HG03575 (cell line): ENCODE data around the gene MAPK1IP1L.
"Not testable (repeated sequence)": the region's sequence is repeated elsewhere in the genome, so short reads cannot be mapped to it uniquely, and the experiment has no call there.

ENCODE experiments used
- ATAC-seq: cut with Tn5 transposase; IDR thresholded peaks from one replicate; pipeline ENCODE4 v1.9.1; 2021; ENCODE audit not compliant: unreplicated experiment, insufficient number of reproducible peaks, low FRiP score; ENCODE audit errors: extremely low read depth

The MAPK1IP1L gene

DNA sequence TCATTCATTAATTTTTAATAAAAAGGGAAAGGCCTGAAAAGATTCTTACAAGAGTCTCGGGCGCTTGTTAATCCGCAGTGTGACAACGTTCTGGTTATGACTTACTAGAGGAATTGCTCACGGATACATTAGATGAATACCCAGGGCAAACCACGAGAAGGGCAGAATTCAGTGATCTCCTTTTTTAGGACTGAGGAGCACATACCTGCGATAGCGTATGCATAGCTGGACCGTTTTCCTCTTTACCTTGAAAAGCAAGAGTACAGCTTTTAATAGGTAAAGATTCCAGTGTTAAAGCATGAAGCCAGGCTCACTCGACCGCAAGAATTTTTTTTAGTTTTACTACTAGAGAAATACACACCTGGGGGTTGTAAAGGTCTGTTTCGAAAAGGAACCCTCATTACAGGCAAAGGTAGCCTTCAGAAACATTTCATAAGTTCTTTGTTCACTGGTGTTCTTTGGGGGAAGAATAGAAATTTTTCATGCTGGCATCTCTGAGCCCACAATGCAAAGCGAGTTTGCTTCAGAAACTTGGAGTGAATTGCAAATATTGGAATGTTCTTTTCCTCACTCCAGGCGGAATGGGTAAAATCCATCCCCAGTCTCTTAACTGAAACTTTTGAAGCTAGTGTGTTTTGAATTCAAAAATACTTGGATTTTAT lies 953 bp downstream of the MAPK1IP1L start:
- ATAC-seq = no peak

DNA sequence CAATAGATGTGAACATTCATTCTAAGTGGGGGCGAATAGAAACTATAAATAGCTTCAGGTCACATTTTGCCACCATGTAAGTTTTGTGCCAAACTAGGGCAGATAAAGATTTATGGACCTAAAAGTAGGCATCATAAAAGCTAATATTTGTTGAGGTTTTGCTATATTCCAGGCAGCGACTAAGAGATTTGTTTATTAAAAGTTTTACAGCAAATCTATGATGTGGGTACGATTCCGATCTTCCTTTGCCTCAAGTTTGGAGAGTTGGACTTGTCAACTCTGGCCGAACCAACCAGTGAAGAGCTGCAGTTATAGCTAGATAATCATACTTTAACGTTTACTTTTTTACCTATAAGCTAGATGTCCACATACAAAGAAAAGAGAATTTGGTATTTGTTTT lies 1.6 kb downstream of the MAPK1IP1L start:
- ATAC-seq = no peak

DNA sequence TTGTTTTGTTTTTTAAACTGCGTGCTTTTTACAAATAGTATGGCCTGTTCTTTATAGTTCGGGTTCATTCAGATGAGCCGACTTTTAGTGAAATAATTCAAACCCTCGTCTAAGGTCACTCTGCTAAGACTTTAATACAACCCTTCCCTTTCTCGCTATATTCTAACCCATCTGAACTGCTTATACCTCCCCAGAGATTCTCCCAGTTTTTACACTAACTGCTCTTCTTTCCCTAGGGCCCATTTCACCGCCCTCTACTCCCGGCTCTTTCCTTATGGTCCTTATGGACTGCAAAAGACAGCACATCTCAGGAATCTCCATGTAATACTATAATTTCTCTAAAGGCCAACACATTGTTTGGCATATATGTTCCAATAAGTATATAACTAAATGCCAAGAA lies 2.1 kb downstream of the MAPK1IP1L start:
- ATAC-seq = no peak

DNA sequence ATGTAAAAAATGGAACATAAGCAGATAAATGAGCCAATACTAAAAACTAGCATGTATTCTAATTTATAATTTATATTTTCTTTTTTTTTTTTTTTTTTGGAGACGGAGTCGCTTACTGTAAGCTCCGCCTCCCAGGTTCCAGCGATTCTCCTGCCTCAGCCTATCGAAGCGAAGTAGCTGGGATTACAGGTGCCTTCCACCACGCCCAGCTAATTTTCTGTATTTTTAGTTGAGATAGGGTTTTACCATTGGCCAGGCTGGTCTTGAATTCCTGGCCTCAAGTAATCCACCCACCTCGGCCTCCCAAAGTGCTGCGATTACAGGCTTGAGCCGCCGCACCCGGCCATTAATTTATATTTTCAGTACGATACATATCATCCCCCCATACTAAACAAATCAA lies 2.7 kb downstream of the MAPK1IP1L start:
- ATAC-seq = no peak

DNA sequence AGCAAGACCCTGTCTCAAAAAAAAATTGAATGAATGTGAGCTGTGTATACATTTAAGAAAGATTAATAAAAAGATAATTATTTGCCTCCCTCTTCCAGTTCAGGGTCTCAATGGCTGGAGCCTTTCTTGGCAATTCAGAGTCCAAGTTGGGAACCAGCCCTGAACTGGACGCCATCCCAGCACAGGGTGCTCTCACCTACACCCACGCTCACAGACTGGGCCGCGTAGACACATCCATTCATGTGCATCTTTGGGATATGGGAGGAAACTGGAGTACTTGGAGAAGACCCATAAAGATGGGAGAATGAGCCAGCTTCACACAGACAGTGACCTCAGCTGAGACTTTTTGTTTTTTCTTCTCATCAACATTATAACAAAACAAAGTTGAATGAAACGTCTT lies 6.5 kb downstream of the MAPK1IP1L start:
- ATAC-seq = no peak

DNA sequence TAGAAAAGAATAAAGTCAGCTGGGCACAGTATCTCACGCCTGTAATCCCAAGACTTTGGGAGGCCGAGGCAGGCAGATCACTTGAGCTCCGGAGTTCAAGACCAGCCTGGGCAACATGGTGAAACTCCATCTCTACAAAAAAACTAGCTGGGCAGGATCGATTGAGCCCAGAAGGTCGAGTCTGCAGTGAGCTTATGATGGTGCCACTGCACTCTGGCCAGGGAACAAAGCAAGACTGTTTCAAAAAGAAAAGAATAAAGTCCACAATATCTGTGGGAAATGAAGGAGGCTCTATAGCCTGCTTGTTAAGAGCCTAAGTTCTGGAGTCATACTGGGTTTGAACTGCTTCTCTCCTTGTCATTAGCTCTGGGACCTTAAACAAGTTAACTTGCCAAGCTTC lies 7.9 kb downstream of the MAPK1IP1L start:
- no peak for ATAC-seq

DNA sequence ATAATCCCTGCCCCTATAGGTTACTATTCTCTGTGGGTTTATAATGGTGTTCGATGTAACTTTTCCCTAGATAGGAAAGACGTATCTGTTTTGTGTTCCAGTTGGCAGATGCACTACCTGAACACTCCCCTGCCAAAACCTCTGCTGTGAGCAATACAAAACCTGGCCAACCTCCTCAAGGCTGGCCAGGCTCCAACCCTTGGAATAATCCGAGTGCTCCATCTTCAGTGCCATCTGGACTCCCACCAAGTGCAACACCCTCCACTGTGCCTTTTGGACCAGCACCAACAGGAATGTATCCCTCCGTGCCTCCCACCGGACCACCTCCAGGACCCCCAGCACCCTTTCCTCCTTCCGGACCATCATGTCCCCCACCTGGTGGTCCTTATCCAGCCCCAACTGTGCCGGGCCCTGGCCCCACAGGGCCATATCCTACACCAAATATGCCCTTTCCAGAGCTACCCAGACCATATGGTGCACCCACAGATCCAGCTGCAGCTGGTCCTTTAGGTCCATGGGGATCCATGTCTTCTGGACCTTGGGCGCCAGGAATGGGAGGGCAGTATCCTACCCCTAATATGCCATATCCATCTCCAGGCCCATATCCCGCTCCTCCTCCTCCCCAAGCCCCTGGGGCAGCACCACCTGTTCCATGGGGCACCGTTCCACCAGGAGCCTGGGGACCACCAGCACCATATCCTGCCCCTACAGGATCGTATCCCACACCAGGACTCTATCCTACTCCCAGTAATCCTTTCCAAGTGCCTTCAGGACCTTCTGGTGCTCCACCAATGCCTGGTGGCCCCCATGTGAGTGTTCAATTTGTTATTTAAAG lies 11.3 kb downstream of the MAPK1IP1L start:
- no peak for ATAC-seq

DNA sequence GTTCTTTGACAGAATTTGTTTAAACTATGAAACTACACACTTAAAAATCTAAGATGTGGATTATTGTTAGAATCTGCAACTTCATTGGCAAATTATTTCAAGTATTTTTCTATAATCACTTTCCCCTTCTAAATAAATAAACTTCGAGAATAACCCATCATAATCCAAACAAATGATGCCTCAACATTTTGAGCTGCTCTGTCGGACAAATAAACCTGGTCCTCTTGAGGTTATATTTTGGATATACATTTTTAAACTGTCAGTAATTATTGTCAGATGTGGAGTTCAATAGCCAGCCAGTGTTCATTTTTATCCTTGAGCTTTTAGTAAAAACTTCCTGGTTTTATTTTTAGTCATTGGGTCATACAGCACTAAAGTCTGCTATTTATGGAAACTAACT lies 13.4 kb downstream of the MAPK1IP1L start:
- not testable (repeated sequence) for ATAC-seq

DNA sequence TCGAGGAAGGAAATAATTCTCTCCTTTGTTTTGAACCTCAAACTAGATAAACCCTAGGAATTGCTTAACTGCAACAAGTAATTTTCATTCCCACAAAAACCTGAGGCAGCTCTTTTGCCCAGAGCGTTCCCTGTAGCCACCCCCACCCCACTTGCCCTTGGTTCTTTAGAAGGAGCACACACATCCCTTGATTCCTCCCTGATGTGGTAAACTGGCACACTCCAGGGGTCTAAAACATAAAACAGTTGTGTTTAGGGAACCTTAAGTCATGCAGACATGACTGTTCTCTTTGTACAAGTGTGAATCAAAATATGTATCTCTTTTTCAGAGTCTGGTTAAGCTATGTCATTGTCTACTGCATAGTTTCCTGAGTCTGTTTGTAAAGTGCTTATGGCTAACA lies 14.0 kb downstream of the MAPK1IP1L start:
- no peak for ATAC-seq

DNA sequence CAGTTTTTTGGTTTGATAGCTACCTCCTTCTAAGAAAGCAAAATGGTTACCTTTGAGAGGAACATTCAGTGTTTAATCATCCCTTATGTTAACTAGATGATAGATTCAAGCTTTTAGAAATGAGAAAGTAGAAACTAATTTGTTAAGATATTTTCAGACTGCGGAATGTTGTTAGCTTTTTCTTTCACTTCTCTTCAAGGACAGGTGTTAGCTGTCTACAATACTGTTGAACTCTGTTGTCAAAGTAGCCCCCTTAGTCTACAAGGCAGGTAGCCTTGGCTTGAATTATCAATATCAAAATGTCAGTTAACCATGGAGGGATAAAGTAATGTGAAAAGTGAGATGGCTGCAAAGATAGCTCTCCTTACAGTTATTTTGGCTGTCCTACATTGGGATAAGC lies 14.8 kb downstream of the MAPK1IP1L start:
- ATAC-seq = no peak

DNA sequence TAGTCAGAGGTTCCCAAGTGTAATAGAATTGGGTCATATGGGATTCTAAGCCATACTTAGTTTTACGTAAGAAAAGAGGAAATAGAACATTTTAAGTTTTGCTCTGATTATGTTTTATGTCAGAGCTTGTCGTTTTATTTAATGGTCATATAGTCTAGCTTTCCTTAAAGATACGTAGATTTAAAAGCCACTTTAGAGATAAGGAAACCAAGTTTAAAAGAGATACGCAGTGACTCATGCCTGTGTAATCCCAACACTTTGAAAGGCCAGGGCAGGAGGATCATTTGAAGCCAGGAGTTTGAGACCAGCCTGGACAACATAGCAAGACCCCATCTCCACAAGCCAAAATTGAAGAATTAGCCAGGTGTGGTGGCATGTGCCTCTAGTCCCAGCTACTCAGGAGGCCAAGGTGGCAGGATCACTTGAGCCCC lies 19.5 kb downstream of the MAPK1IP1L start:
- ATAC-seq = no peak

DNA sequence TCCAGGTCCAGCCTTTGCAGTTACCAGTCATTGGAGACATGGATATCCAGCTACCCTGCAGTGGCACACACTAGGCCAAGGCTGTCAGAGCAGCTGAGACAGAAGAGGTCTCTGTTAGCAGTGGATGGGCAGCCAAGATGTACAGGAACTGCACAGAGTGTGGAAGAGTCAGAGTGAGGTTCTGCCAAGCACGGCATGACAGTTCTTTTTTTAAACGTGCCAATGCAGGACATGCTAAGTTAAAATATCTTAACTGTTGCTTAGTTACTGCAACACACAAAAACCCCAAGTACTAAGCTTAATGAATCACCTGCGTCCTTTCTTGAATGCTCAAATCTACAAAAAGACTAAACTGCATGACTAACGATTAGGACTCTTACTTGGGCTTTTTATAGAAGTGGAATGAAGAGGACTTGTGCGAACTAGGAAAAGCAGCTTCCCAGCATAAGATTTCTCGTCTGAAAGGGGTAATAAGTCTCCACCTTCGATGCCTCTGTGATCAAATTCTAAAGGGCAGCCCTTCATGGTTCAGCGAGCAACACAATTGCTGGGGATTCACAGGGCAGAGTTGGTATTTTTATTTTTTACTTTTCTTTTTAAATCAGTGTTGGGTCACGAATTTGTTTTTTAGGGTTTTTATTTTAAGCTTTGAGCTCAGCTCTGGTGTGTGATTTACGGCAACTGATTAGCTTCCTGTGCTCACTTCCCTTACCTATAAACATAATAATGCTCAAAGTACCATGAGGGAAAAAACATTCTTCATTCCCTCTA lies 20.6 kb downstream of the MAPK1IP1L start:
- ATAC-seq = no peak

DNA sequence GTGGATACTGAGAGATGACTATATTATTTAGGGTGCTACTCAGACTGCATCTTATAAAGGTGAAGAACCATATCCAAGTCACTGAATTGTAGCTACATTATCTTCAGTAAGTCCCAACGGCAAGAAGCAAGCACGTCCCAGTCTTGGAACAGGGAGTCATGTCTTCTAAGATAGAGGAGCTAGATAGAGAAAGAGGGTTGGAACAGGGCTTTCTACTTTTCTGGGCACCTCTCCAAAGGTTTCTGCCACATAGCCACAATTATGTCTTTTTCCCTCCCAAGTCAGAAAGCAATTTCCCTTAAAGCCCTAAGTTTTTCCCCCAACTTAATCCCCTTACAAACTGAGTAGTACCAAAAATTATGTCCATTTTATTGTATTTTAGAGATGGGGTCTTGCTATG lies 22.4 kb downstream of the MAPK1IP1L start:
- ATAC-seq = no peak

DNA sequence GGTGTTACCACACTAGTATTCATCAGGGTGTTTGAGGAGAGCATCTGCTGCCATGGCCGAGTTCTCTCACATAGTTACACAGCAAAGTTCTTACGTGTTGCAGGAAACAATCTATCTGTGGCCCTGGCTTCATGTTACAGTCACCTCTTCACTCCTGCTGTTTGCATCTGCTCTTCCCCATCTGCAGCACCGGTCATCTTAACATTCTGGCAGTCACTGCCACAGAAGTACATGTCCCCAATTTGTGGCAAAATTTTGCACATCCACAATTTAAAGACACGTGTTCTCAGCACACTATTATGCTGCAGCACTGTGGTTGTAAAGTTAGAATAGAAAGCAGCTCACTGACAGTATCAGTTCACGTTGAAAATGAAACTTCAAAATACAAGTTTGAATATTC lies 23.2 kb downstream of the MAPK1IP1L start:
- no peak for ATAC-seq

DNA sequence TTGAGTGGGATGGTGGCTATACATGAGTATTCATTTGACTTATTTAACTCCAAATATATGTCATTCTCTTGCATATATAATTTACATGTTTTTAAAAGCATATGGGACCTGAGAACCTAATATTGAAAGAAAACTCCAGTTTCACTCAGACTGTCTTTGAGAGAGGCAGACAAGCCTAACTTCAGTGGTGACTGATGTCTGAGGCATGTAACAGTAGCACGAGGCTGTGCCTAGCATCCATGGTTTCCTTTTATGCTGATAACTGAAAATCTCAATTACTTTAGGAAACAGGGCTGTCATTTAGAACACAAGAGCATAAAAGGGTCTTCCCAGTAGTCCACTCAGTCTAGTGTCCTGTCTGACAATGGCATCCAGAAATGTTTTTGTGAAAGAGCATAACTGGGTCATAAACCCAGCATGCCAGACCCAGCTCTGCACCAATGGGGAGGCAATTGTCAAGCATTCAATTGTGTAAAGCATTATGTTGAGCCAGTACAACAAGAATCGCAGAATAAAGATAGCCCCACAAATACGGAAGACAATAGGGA lies 24.3 kb downstream of the MAPK1IP1L start:
- no peak for ATAC-seq

DNA sequence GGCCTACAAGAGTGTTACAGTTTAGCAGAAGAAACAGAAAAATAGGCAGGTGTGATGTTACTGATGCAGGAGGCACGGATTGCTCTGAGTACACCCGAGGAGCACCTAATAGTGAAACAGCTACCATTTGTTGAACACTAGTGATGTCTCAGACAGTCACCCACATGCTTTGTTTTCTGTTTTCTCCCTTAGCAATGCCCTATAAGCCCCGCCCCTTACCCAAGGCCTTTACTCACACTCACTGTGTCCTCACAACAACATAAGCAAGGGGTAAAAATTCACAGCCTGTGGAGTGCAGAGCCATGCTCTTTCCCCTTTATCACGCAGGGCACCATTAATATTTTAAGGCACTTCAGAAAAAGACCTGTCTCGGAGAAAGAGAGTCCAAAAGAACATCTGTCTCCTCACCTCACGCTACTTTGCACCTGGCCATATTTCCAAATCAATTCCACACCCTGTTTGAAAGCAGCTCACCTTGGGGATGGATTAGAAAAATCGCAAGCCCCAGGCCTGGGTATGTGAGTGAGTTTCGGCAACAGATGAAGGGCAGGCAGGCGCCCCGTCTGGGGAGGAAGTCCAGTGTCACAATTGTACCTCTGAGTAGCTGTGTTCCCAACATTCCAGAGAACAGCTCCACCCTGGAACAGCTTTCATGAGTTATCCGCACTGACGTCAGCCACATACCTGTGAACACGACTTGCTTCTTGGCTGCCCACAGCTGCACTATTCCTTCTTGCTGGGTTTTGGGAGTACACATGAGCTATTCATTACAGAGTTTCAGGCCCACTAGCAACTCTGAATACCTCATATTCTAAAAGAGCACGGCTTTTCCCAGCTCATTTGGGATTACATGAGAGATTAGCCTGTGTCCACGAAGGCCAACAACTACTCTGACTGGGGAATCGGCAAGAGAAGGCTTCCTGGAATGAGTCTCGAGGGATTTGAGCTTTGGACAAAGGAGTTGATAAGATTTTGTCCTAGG lies 26.0 kb downstream of the MAPK1IP1L start:
- ATAC-seq = no peak

DNA sequence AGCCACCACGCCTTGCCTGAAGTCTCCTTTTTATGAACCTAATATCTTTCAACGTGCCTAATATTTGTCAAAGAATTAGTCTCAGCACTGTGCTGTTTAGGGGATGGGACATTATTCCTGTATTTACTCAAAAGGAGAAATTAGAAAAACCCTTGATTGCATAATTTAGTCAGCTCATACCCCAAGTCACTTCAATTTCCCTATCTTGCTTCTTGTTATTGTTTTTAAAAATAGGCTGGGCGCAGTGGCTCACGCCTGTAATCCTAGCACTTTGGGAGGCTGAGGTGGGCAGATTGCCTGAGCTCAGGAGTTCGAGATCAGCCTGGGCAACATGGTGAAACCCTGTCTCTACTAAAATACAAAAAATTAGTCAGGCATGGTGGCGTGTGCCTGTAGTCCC lies 28.5 kb downstream of the MAPK1IP1L start:
- not testable (repeated sequence) for ATAC-seq

DNA sequence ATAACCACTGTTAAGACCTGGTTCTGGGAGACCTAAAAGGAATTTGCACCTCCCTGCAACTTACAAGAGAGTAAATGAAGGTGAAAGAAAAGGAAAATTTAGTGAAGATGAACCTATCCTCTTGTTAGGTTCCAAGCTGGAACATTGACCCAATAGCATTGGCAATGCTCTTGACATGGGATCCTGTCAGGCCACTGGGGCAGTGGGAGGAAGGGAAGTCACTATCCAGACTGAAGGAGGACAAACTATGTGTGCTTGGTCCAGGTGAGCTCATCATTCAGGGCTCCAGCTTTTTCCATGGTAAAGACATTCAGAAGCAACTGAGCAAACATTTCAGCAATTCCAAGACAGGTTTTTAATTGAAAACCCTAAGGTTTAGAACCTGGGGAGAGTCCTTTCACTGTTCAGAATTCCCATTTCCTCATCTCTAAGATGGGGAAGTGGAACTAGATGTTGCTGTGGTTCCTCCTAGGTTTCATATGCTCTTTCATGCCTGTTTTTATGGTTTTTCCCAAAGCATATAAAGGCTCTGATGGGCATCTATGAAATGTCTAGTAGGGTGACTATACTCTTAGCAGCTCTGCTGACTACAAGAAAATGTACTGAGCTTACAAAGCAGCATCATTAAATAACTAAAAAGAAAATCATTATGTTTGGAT lies 33.1 kb downstream of the MAPK1IP1L start:
- no peak for ATAC-seq
